Dendritic cell treated with granulocyte-macrophage colony-stimulating factor and Interleukin-4, amounts not matched to agents 40 ng/mL and 50 ng/mL, for 4 days (primary cell): ENCODE measurements around the gene MRPL10.

Source experiments
- H3K27ac Mint-ChIP-seq: one replicate; pipeline ENCODE4 v1.8.0; 2022; ENCODE audit warnings: mild to moderate bottlenecking, mixed read lengths
- H3K27me3 Mint-ChIP-seq: one replicate; pipeline ENCODE4 v1.8.0; 2022; ENCODE audit warnings: mild to moderate bottlenecking, mixed read lengths
- H3K36me3 Mint-ChIP-seq: one replicate; pipeline ENCODE4 v1.8.0; 2022; ENCODE audit warnings: low read depth, mixed read lengths
- H3K4me1 Mint-ChIP-seq: one replicate; pipeline ENCODE4 v1.8.0; 2022; ENCODE audit warnings: low read depth, mixed read lengths
- H3K4me3 Mint-ChIP-seq: one replicate; pipeline ENCODE4 v1.8.0; 2022; ENCODE audit warnings: mild to moderate bottlenecking, moderate library complexity, mixed read lengths
- H3K9me3 Mint-ChIP-seq: one replicate; pipeline ENCODE4 v1.8.0; 2022; ENCODE audit warnings: mixed read lengths
- intact Hi-C: fragments of 100-400 bp; cut with micrococcal nuclease; formaldehyde crosslinking; loops from one replicate; pipeline ENCODE4 v1.15.0; 2022

MRPL10 gene

DNA sequence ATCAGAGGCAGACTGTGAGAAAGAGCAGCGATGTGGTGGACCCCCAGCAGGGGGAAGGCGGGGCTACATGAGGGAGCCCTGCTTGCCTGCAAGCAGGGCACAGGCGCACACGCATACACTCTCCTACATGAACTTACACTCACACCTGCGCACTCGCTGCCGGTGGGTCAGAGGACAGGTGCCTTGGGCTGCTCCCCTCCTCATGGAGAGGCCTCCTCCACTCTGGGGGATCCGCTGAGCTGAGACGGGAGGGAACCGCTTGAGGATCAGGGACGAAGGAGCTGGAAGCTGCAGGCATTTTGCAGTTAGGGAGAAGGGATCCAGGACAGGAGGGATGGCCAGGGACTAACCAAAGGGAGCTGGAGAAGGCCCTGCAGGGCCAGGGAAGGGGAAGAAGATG, 23.9 kb downstream of the MRPL10 start:
- Mint-ChIP-seq H3K4me3 (no peak overlapping the region), H3K4me1 (no peaks in the 10 kb centered on the region), H3K27ac (no peak overlapping the region), H3K9me3 (no peaks in the 10 kb centered on the region), H3K27me3 (peaks cover 6% of the 10 kb centered on the region), H3K36me3 (peaks cover 58% of the 10 kb centered on the region)
- intact Hi-C loops, result no loop called here

DNA sequence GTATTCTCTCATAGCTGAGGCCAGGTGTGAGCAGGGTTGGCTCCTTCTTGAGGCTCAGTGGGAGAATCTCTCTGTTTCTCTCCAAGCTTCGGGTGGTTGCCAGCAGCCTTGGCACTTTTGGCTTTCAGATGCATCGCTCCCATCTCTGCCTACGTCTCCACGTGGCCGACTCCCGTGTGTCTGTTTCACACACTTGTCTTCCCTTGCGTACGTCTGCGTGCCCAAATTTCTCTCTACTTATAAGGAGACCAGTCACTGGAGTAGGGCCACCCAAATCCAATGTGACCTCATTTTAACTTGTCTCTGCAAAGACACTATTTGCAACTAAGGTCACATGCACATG, 24.5 kb downstream of the MRPL10 start:
- Mint-ChIP-seq H3K27me3 (peaks cover 6% of the 10 kb centered on the region), H3K4me3 (no peak overlapping the region), H3K27ac (no peak overlapping the region), H3K36me3 (peaks cover 53% of the 10 kb centered on the region), H3K4me1 (no peaks in the 10 kb centered on the region), H3K9me3 (no peaks in the 10 kb centered on the region)
- intact Hi-C loops, result no loop called here

DNA sequence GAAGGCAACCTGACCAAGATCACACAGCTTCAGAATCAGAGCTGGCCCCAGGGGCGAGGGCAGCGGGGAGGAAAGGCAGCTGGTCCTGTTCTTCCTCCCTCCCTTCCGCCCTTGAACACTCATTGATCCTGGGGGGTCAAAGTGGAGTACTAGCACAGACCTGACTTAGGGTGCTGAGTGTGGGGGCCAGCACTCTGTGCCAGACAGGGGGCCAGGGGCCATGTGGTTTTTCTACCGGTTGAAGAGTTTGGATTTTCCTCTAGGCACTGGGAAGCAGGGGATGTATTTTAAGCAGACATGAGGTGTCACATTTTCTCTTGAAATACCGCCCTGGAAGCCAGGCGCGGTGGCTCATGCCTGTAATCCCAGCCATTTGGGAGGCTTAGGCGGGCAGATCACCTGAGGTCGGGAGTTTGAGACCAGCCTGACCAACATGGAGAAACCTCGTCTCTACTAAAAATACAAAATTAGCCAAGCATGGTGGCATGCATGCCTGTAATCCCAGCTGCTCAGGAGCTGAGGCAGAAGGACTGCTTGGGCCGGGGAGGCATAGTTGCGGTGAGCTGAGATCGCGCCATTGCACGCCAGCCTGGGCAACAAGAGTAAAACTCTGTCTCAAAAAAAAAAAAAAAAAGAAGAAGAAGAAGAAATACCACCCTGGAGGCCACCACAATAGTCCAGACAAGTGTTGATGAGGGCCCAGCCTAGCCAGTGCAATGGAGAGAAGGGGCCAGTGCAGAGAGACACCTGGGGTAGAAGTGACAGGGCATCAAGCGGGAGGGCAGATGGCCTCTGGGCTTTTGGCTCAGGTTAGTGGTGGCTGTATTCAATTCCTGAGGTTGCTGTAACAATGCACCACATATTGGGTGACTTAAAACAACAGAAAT, 25.1 kb downstream of the MRPL10 start:
- Mint-ChIP-seq H3K36me3 (peaks cover 47% of the 10 kb centered on the region), H3K4me1 (no peaks in the 10 kb centered on the region), H3K9me3 (no peaks in the 10 kb centered on the region), H3K27ac (no peak overlapping the region), H3K4me3 (no peak overlapping the region), H3K27me3 (peaks cover 9% of the 10 kb centered on the region)
- intact Hi-C loops, result no loop called here

DNA sequence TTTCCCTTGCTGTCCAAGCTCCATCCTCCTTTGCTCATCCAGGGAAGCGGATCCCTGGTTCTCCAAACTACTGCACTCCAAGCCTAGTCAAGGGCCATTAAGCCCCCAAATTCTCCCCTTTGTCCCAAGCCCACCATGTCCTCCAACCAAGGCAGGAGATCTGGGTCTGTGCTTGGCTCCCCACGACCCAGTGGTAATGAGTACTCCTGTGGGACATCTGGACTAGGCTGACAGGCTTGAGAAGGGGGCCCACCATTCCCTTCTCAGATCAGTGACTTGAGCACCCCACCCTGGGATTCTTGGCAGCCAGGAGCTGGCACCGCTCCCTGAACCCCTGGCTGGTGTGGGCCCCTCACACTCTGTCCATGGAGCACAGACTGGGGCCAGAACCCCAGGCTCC, 26.9 kb downstream of the MRPL10 start:
- H3K27me3 Mint-ChIP-seq, result peaks cover 14% of the 10 kb centered on the region
- H3K36me3 Mint-ChIP-seq, result peaks cover 32% of the 10 kb centered on the region
- H3K4me1 Mint-ChIP-seq, result no peaks in the 10 kb centered on the region
- no peak overlapping the region for H3K4me3 Mint-ChIP-seq
- H3K9me3 Mint-ChIP-seq, result no peaks in the 10 kb centered on the region
- H3K27ac Mint-ChIP-seq, result no peak overlapping the region
- intact Hi-C loops, result no loop called here

DNA sequence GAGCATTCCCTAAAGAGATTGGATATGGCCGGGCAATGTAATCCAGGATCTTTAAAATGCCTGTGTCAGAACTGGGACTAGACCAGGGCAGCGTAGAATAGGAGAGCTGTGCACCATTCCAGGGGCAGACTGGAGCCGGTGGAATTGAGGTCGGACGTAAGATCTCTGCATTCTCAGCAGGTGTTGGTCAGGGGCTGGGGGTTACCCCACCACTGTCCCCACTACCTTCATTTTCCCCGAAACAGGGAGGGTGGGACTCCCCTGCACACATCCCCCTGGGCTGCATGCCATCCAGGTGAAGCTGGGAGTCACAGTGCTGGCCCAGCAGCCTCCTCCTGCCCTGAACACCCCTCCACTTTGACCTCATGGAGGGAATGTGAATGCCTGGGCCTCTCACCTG, 27.6 kb downstream of the MRPL10 start:
- Mint-ChIP-seq H3K36me3 (peaks cover 25% of the 10 kb centered on the region), H3K27me3 (peaks cover 14% of the 10 kb centered on the region), H3K4me1 (no peaks in the 10 kb centered on the region), H3K9me3 (no peaks in the 10 kb centered on the region), H3K27ac (no peak overlapping the region), H3K4me3 (no peak overlapping the region)
- intact Hi-C loops, result no loop called here

DNA sequence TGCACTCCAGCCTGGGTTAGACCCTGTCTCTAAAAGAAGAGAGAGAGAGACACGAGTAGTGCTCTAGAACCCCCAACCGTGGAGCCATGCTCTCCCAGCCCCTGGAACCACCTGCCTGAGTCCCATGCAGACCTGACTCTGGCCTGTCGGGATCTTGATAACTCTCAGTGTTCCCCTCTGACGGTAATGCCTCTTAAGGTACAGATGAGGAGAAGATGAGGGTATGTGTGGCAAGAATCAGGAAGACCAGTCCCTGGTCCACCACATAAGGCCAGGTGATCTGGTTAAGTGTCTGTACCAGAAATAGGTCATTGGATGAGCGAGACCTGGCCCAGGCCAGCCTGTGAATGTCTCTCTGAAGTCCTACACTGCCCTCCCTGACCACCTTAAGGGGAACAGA, 28.1 kb downstream of the MRPL10 start:
- Mint-ChIP-seq H3K27ac (no peak overlapping the region), H3K9me3 (no peaks in the 10 kb centered on the region), H3K4me1 (no peaks in the 10 kb centered on the region), H3K4me3 (no peak overlapping the region), H3K27me3 (peaks cover 14% of the 10 kb centered on the region), H3K36me3 (peaks cover 19% of the 10 kb centered on the region)
- intact Hi-C loops, result no loop called here

DNA sequence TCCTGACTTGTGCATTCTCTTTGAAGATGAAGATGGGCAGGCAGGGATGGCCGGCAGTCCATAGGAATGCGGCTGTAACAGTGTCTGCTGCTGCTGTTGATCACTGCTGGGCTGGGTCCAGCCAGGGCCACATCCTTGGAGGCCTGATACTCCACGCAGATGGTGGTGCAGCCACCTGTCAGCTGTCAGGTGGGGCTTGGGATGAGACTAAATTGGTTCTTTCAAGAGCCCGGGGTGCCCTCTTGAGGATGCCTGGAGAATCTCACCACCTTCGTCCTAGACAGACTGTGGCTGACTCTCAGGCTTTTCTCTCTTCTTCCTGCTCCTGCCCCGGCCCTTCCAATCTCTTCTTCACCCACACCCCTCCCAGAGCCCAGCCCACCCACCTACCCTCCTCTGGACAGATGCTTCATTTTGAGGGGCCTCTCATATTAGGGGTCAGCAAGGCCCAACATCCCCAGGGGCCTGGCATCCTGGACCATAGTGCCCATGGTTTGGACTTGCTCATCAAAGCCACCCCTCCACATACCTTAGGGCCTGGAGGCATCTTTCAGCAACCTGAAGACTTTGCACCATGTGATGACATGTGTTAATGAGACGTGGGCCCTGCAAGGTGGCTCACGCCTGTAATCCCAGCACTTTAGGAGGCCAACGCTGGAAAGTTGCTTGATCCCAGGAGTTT, 28.9 kb downstream of the MRPL10 start:
- Mint-ChIP-seq H3K9me3 (no peaks in the 10 kb centered on the region), H3K36me3 (peaks cover 12% of the 10 kb centered on the region), H3K27me3 (peaks cover 14% of the 10 kb centered on the region), H3K4me3 (no peak overlapping the region), H3K4me1 (no peaks in the 10 kb centered on the region), H3K27ac (no peak overlapping the region)
- intact Hi-C loops, result no loop called here

DNA sequence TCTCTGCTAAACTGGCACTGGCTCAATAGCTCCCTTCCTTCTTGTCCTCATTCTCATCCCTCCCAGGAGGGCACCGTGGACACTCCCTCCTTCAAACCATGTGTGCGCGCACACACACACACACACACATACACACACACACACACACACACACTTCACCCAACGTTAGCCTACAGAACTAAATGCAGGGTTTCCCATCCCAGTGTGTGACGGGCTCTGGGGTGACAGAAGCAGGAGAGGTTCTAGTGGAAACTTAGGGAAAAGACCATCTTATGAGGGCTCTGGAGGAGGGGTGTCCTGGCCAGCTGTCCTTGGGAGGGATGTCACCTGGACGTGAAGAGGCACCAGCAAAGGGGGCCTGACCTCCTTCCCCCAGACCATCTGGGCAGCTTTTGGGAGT, 29.4 kb downstream of the MRPL10 start:
- H3K4me1 Mint-ChIP-seq, result no peaks in the 10 kb centered on the region
- peaks cover 14% of the 10 kb centered on the region for H3K27me3 Mint-ChIP-seq
- peaks cover 6% of the 10 kb centered on the region for H3K36me3 Mint-ChIP-seq
- no peaks in the 10 kb centered on the region for H3K9me3 Mint-ChIP-seq
- no peak overlapping the region for H3K27ac Mint-ChIP-seq
- intact Hi-C loops, result no loop called here
- H3K4me3 Mint-ChIP-seq, result no peak overlapping the region

DNA sequence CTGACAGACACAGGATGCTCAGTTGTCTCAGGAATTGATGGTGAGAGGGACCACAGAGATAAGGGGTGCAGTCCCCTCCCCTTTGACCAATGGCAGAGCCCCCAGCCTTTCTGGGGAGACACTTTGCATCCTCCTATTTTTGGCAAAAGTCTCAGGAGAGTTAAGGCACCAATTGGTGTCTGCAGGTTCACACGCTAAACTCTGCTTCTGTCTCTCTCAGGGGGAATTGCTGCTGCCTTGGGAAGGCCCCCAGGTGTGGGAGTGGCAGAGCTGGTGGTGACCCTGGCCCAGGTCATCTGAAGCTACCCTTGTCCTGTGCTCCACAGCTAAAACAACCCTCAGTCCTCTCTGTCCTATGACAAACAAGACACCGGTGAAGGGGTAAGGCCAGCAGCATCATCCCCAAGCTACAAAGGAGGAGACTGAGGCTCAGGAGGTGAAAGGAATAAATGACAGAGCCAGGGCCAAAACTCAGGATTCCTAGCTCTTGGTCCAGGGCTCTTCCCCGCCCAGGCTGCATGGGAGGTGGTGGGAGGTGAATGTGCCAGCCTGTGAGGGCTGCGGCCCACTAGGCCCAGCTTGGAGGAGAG, 30.1 kb downstream of the MRPL10 start:
- Mint-ChIP-seq H3K4me3 (no peak overlapping the region), H3K27ac (no peak overlapping the region), H3K4me1 (no peaks in the 10 kb centered on the region), H3K36me3 (peaks cover under 1% of the 10 kb centered on the region), H3K27me3 (peaks cover 17% of the 10 kb centered on the region), H3K9me3 (no peaks in the 10 kb centered on the region)
- intact Hi-C loops, result no loop called here

DNA sequence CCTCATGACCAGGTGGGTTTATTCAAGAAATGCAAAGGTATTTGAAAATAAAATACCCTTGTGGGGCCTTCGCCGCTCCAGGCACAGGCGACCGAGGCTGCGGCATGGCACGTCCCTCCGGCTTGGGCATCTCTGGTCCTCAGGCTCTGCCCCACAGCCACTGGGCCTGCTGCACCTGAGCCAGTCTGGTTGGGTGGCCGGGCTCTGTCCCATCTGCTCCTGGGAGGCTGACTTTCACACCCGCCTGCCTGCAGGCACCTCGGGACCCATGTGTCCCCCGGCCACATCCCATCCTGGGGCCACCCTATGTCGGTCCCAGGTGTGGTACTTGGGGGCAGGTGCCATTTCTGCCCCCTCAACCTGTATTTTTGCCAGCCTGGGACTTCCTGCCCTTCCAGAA, 30.7 kb downstream of the MRPL10 start:
- peaks cover 20% of the 10 kb centered on the region for H3K27me3 Mint-ChIP-seq
- H3K27ac Mint-ChIP-seq, result no peak overlapping the region
- H3K9me3 Mint-ChIP-seq, result no peaks in the 10 kb centered on the region
- no peaks in the 10 kb centered on the region for H3K36me3 Mint-ChIP-seq
- no peaks in the 10 kb centered on the region for H3K4me1 Mint-ChIP-seq
- H3K4me3 Mint-ChIP-seq, result no peak overlapping the region
- intact Hi-C loops, result no loop called here

DNA sequence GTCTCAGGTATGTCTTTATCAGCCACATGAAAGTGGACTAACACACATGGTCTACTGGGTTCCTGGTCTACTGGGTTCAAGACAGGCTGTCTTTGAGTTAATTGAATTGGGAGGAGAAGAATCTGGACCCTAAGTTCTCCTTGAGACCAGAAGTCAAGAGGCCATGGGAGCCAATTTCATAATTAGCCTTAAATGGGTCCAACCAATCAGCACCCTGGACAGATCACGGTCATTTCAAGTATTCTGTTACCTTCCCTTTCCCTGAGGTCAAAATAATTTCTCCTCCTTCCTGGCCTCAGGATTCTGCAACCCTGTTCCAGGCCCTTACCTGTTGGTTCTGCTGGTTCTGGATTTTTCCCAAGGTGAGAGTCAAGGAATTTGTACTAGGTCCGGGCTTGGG, 33.5 kb downstream of the MRPL10 start:
- Mint-ChIP-seq H3K4me1 (no peaks in the 10 kb centered on the region), H3K9me3 (no peaks in the 10 kb centered on the region), H3K36me3 (no peaks in the 10 kb centered on the region), H3K4me3 (no peak overlapping the region), H3K27ac (no peak overlapping the region), H3K27me3 (peaks cover 35% of the 10 kb centered on the region)
- intact Hi-C loops, result loop anchor here (10.0 kb wide), 1 partner anchor 133 kb away; no protein-coding TSS in a partner anchor

DNA sequence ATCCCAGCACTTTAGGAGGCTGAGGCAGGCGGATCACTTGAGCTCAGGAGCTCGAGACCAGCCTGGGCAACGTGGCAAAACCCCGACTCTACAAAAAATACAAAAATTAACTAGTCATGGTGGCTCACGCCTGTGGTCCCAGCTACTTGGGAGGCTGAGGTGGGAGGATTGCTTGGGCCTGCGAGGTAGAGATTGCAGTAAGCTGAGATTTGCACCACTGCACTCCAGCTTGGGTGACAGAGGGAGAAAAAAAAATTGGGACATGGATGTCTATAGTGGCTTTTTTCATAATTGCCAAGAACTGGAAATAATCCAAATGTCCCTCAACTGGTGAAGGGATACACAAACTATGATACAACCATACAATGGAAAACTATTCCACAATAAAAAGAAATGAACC, 38.4 kb downstream of the MRPL10 start:
- Mint-ChIP-seq H3K4me3 (no peak overlapping the region), H3K4me1 (peaks cover 10% of the 10 kb centered on the region), H3K36me3 (no peaks in the 10 kb centered on the region), H3K27ac (no peak overlapping the region), H3K9me3 (no peaks in the 10 kb centered on the region), H3K27me3 (peaks cover 71% of the 10 kb centered on the region)
- intact Hi-C loops, result loop anchor here (10.0 kb wide), 1 partner anchor 128 kb away; no protein-coding TSS in a partner anchor

DNA sequence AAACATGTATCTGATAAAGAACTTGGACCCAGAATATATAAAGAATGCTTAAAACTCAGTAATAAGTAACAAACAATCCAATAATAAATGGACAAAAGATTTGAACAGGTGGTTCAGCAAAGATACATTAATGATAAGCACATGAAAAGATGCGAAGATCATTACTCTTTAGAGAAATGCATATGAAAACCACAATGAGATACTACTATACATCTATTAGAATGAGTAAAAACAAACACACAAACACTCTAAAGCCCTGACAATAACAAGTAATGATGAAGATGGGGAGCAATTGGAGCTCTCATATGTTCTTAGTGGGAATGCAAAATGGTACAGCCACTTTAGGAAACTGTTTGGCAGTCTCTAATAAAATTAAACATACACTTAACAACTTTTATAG, 38.9 kb downstream of the MRPL10 start:
- no peak overlapping the region for H3K27ac Mint-ChIP-seq
- no peaks in the 10 kb centered on the region for H3K36me3 Mint-ChIP-seq
- H3K4me3 Mint-ChIP-seq, result no peak overlapping the region
- H3K27me3 Mint-ChIP-seq, result peaks cover 76% of the 10 kb centered on the region
- no peaks in the 10 kb centered on the region for H3K9me3 Mint-ChIP-seq
- peaks cover 10% of the 10 kb centered on the region for H3K4me1 Mint-ChIP-seq
- intact Hi-C loops, result loop anchor here (10.0 kb wide), 1 partner anchor 128 kb away; no protein-coding TSS in a partner anchor

DNA sequence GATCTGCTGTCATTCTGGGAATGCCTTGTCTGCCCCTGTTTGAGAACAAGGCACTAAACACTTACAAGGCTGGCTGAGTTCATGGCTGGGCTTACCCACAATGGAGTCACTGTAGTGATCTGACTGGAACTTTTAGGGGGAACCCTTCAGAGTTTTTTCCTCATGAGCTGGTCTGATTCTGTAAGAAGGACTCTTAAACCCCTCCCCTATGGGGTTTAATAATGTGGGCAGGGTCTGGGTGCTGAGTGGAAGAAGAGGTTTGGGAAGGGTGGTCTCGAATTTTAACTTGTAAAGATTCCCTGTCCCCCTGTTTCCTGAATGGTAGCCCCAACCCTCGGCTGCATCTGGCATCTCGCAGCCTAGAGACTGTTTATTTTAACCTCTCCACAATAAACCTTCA, 40.3 kb downstream of the MRPL10 start:
- H3K9me3 Mint-ChIP-seq, result no peaks in the 10 kb centered on the region
- no peak overlapping the region for H3K4me3 Mint-ChIP-seq
- H3K27ac Mint-ChIP-seq, result no peak overlapping the region
- peaks cover 79% of the 10 kb centered on the region for H3K27me3 Mint-ChIP-seq
- intact Hi-C loops, result loop anchor here (10.0 kb wide), 1 partner anchor 126 kb away; no protein-coding TSS in a partner anchor
- H3K36me3 Mint-ChIP-seq, result no peaks in the 10 kb centered on the region
- H3K4me1 Mint-ChIP-seq, result peaks cover 10% of the 10 kb centered on the region
